GM12873 (cell line): ENCODE data around the gene SYNJ2.

Source experiments
- CTCF ChIP-seq: IDR thresholded peaks from 2 replicates; pipeline ENCODE4 v1.5.1; 2012; ENCODE audit warnings: low read depth, mild to moderate bottlenecking, moderate library complexity, low read length, control low read depth; ENCODE audit not compliant: insufficient read depth; ENCODE audit errors: missing control alignments

Gene SYNJ2

GRCh38 chr6:158047563-158048323 is 66.1 kb downstream of the SYNJ2 start:
- TF ChIP-seq CTCF = no peak

- no peak for TF ChIP-seq CTCF
These were observed 66.9 kb downstream of the SYNJ2 start for GRCh38 chr6:158048589-158048988.

- no peak for TF ChIP-seq CTCF
These were observed 67.7 kb downstream of the SYNJ2 start for GRCh38 chr6:158049055-158050028.

GRCh38 chr6:158050107-158050735 is 68.6 kb downstream of the SYNJ2 start:
- TF ChIP-seq CTCF = no peak

- TF ChIP-seq CTCF = no peak
These were observed 69.3 kb downstream of the SYNJ2 start for GRCh38 chr6:158050955-158051354.

- TF ChIP-seq CTCF = no peak
These were observed 70.3 kb downstream of the SYNJ2 start for GRCh38 chr6:158051968-158052367.
